Lower leg skin (tissue), 3 donors: Measurements from ENCODE around the gene NINL.

Experiments used
- POLR2A ChIP-seq, 2 donors: fragments of 450-650 bp; IDR thresholded peaks; one replicate each; pipeline ENCODE4 v1.6.1; 2016 to 2017; ENCODE audit warnings: antibody characterized with exemption in 2 of 2, mild to moderate bottlenecking in 1 of 2, moderate library complexity in 1 of 2
- TF ChIP-seq, protein P1 (sequence below), 3 donors: fragments of 450-650 bp; IDR thresholded peaks; one replicate each; pipeline ENCODE4 v1.5.1; 2016; ENCODE audit warnings: antibody characterized with exemption in 3 of 3, mild to moderate bottlenecking in 3 of 3, moderate library complexity in 2 of 3

DNA sequence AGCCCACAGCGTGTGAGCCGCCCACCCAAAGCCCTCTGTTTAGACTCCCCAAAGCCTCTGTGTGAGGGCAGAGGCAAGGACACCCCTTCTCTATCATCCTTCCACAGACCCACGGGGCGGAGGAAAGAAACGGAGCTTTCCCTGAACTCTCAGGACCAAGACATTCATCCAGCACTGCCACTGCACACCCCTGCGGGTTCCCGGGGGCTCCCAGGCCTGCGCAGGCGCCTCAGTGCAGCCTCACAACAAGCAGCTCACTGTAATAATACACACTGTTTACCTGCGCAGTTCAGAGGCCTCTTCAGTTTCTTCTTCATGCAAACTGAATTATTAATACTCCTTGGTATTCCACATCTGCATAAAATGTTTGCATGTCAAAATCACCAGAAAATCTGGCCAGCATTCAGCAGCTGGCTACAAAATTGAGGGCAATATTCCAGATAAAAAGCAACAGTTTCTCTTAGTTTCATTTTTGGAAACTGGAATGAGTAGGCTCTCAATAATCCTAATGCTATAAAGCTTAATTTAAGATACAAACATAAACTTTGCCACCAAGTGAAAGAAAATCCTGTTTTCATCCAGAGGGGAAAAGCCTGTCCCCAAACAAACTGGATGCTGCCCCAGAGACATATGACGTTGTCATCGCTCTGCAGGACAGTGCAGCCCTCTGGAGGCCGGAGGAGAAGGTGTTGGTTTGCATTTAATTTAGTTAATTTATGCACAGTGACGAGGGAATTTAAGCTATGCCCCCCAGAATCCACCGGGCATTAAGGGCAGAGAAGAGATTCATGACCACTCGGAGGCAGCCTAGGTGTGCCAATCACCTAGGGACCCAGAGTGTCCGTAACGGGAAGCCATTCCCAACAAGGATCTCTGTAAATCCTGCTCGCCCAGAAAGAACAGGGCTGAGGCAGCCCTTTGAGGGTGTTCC lies 45.3 kb downstream of the NINL start:
- TF ChIP-seq, protein P1, sequence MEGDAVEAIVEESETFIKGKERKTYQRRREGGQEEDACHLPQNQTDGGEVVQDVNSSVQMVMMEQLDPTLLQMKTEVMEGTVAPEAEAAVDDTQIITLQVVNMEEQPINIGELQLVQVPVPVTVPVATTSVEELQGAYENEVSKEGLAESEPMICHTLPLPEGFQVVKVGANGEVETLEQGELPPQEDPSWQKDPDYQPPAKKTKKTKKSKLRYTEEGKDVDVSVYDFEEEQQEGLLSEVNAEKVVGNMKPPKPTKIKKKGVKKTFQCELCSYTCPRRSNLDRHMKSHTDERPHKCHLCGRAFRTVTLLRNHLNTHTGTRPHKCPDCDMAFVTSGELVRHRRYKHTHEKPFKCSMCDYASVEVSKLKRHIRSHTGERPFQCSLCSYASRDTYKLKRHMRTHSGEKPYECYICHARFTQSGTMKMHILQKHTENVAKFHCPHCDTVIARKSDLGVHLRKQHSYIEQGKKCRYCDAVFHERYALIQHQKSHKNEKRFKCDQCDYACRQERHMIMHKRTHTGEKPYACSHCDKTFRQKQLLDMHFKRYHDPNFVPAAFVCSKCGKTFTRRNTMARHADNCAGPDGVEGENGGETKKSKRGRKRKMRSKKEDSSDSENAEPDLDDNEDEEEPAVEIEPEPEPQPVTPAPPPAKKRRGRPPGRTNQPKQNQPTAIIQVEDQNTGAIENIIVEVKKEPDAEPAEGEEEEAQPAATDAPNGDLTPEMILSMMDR (IDR thresholded peaks at IDR 0.05), result no peak
- no peak for TF ChIP-seq POLR2A (IDR thresholded peaks at IDR 0.05)
